K562 (cell line): Measurements from ENCODE around the gene MAML3. TPM values are rescaled to one million over a fixed set of nuclear protein-coding genes. Genes with fewer than 3 reads are reported as not detected.

Experiments
- ATAC-seq: fragments of 200-7000 bp; cut with Tn5 transposase; 3 replicates; pipeline ENCODE4 v1.9.1; 2020; ENCODE audit warnings: moderate library complexity
- BruUV-seq: library from RNA; stranded (reverse); fragments of 400-500 nt; replicated peaks from 2 replicates; lab custom pipeline; 2021; lab: Mats Ljungman, UMichigan
- CTCF ChIA-PET: fragments of 300-600 bp; formaldehyde crosslinking; extraction: SDS; loops from one replicate; lab custom pipeline; 2021; ENCODE audit warnings: low intra/inter-chr PET ratio; lab: Yijun Ruan, JAX
- POLR2A ChIA-PET: fragments of 300-600, 350-650 bp; sonication (Branson Sonifier 250); formaldehyde crosslinking; extraction: SDS; loops from one replicate; lab custom pipeline; 2021; ENCODE audit warnings: antibody characterized with exemption, inconsistent platforms; lab: Yijun Ruan, JAX
- DNase-seq, 4 experiments: peaks; one replicate each; pipeline versions ENCODE4 v3.0.0 to v3.0.0-alpha.2; 2011 to 2018; ENCODE audit warnings: low spot score in 3 of 4, mixed read lengths in 3 of 4; ENCODE audit errors: extremely low read depth in 1 of 4
- FAIRE-seq: peaks from 2 replicates; lab custom pipeline; 2011; peaks lifted over from hg19 to GRCh38; lab: Jason Lieb, UNC
- H2AFZ ChIP-seq: 2 replicates; pipeline ENCODE4 v1.6.0; 2011; ENCODE audit warnings: low read depth, low read length, control low read depth, inconsistent platforms
- H3K27ac ChIP-seq: fragments of 200-600 bp; 3 replicates; pipeline ENCODE4 v1.8.0; 2011; ENCODE audit warnings: low read depth, mild to moderate bottlenecking, control low read depth, inconsistent platforms, low read length, moderate library complexity, mixed read lengths; ENCODE audit errors: extremely low read depth
- H3K27me3 ChIP-seq, 2 experiments: fragments of 300-600 bp in 1 of 2; 2 replicates in 1 of 2; 3 replicates in 1 of 2; pipeline versions ENCODE4 v1.6.0 to v1.8.0; 2011; ENCODE audit warnings: inconsistent platforms in 2 of 2, low read length in 2 of 2, mild to moderate bottlenecking in 1 of 2, mixed read lengths in 1 of 2, moderate library complexity in 1 of 2; ENCODE audit not compliant: control insufficient read depth in 2 of 2, insufficient read depth in 2 of 2
- H3K36me3 ChIP-seq: fragments of 300-600 bp; 3 replicates; pipeline ENCODE4 v1.8.0; 2011; ENCODE audit warnings: mild to moderate bottlenecking, low read length, inconsistent platforms; ENCODE audit not compliant: control insufficient read depth, insufficient read depth
- H3K4me1 ChIP-seq, 2 experiments: fragments of 200-600 bp in 1 of 2; replicated peaks in 1 of 2; 2 replicates in 1 of 2; 3 replicates in 1 of 2; pipeline versions ENCODE4 v1.5.1 to v1.8.0; 2011; ENCODE audit warnings: inconsistent platforms in 2 of 2, low read length in 2 of 2, mild to moderate bottlenecking in 1 of 2, mixed read lengths in 1 of 2, moderate library complexity in 1 of 2; ENCODE audit not compliant: control insufficient read depth in 2 of 2, insufficient read depth in 2 of 2
- H3K4me2 ChIP-seq: 2 replicates; pipeline ENCODE4 v1.6.1; 2011; ENCODE audit warnings: low read length, control low read depth, inconsistent platforms, mixed read lengths; ENCODE audit not compliant: insufficient read depth
- H3K4me3 ChIP-seq: fragments of 200-600 bp; sonication (generic), shearing (Covaris generic); 2 replicates; pipeline ENCODE4 v1.5.1; 2016; ENCODE audit warnings: control low read depth, inconsistent platforms
- H3K79me2 ChIP-seq: fragments of 200-600 bp; 3 replicates; pipeline ENCODE4 v1.8.0; 2011; ENCODE audit warnings: low read length, inconsistent platforms; ENCODE audit not compliant: control insufficient read depth, insufficient read depth
- H3K9ac ChIP-seq, 2 experiments: 2 replicates each; pipeline versions ENCODE4 v1.6.0 to v1.6.1; 2011; ENCODE audit warnings: low read depth in 2 of 2, low read length in 2 of 2, control low read depth in 1 of 2, inconsistent platforms in 1 of 2, mild to moderate bottlenecking in 1 of 2, mixed read lengths in 1 of 2; ENCODE audit not compliant: insufficient read depth in 1 of 2
- H3K9me1 ChIP-seq: one replicate; pipeline ENCODE4 v1.6.0; 2011; ENCODE audit warnings: inconsistent platforms, mild to moderate bottlenecking, low read length, moderate library complexity; ENCODE audit not compliant: control insufficient read depth, insufficient read depth
- H3K9me3 ChIP-seq: replicated peaks from 2 replicates; pipeline ENCODE4 v1.5.1; 2011; ENCODE audit warnings: low read depth, low read length, inconsistent platforms; ENCODE audit not compliant: control insufficient read depth, insufficient read depth
- H4K20me1 ChIP-seq: replicated peaks from 2 replicates; pipeline ENCODE4 v1.6.1; 2011; ENCODE audit warnings: low read length, inconsistent platforms, mixed read lengths; ENCODE audit not compliant: control insufficient read depth, insufficient read depth
- FOSL1 ChIP-seq: fragments of 200-800 bp; sonication (Bioruptor generic); conservative IDR thresholded peaks from 2 replicates; pipeline ENCODE4 v1.6.1; 2016; ENCODE audit warnings: missing genetic modification characterization, missing compliant biosample characterization
- FUS ChIP-seq: fragments of 200-400 bp; formaldehyde crosslinking; optimal IDR thresholded peaks from 2 replicates; pipeline ENCODE3; 2017; ENCODE audit warnings: low read depth, low read length
- HIVEP1 ChIP-seq: fragments of 250-450 bp; sonication (Bioruptor Pico); IDR thresholded peaks from 2 replicates; pipeline ENCODE4 v1.4.0; 2020; ENCODE audit warnings: mild to moderate bottlenecking
- JUND ChIP-seq, 2 experiments: IDR thresholded peaks; 2 replicates in 1 of 2; 3 replicates in 1 of 2; pipeline ENCODE4 v1.6.1; 2011; ENCODE audit warnings: borderline replicate concordance in 2 of 2, low read depth in 2 of 2, low read length in 2 of 2, improper control_type of control experiment in 1 of 2, missing biosample characterization in 1 of 2, missing genetic modification characterization in 1 of 2, missing genetic modification reagents in 1 of 2
- KDM1A ChIP-seq, 2 experiments: fragments of 450-650 bp; IDR thresholded peaks; 2 replicates each; pipeline ENCODE4 v1.6.1; 2016; ENCODE audit warnings: mild to moderate bottlenecking in 2 of 2
- NONO ChIP-seq, 2 experiments: fragments of 200-400 bp in 1 of 2; fragments of 450-650 bp in 1 of 2; formaldehyde crosslinking in 1 of 2; IDR thresholded peaks; 2 replicates each; pipeline ENCODE4 v1.6.1; 2017; ENCODE audit warnings: low read depth in 2 of 2, mild to moderate bottlenecking in 2 of 2, moderate library complexity in 2 of 2, low read length in 1 of 2
- PURB ChIP-seq: sonication (generic); formaldehyde crosslinking; IDR thresholded peaks from 2 replicates; pipeline ENCODE4 v1.9.0; 2021; ENCODE audit warnings: low read depth, mild to moderate bottlenecking, missing genetic modification reagents
- RCOR1 ChIP-seq, 2 experiments: IDR thresholded peaks; 2 replicates each; pipeline ENCODE4 v1.6.1; 2012; ENCODE audit warnings: low read depth in 2 of 2, low read length in 2 of 2, borderline replicate concordance in 1 of 2, improper control_type of control experiment in 1 of 2
- SMAD1 ChIP-seq: fragments of 150-350 bp; IDR thresholded peaks from 2 replicates; pipeline ENCODE4 v1.6.1; 2014; ENCODE audit warnings: low read length, low read depth; ENCODE audit not compliant: partially characterized antibody
- SMARCA5 ChIP-seq: fragments of 450-650 bp; IDR thresholded peaks from 2 replicates; pipeline ENCODE4 v1.6.1; 2016
- TCFL5 ChIP-seq: fragments of 250-450 bp; sonication (Bioruptor Pico); conservative IDR thresholded peaks from 2 replicates; pipeline ENCODE4 v1.6.1; 2021; ENCODE audit warnings: mild to moderate bottlenecking, moderate library complexity, matching md5 sums
- ZFP1 ChIP-seq: fragments of 450-650 bp; formaldehyde crosslinking; IDR thresholded peaks from 2 replicates; pipeline ENCODE4 v1.4.0; 2020; ENCODE audit warnings: mild to moderate bottlenecking, mixed read lengths
- ZNF165 ChIP-seq: fragments of 250-450 bp; sonication (Bioruptor Pico); IDR thresholded peaks from 2 replicates; pipeline ENCODE4 v1.4.0; 2020; ENCODE audit warnings: borderline replicate concordance
- ZNF232 ChIP-seq: sonication (generic); formaldehyde crosslinking; IDR thresholded peaks from 2 replicates; pipeline ENCODE4 v1.8.0; 2022; ENCODE audit warnings: mild to moderate bottlenecking, missing genetic modification reagents
- WGBS: fragments of 100-300 bp; shearing (Covaris generic); methylation state at CpG from one replicate; pipeline ENCODE4 v1.1.6; 2016; ENCODE audit warnings: low coverage, mixed read lengths; ENCODE audit not compliant: insufficient coverage; ENCODE audit errors: missing lambda C conversion rate; 5-methylcytosine and 5-hydroxymethylcytosine counted together
- in situ Hi-C: fragments of 300-500 bp; cut with MboI; formaldehyde crosslinking; loops from 4 replicates; pipeline ENCODE4 v1.15.0; 2018; ENCODE audit warnings: inconsistent platforms, mixed read lengths
- intact Hi-C: fragments of 100-400 bp; cut with micrococcal nuclease; formaldehyde crosslinking; loops from 2 replicates; pipeline ENCODE4 v1.14.2; 2022
- polyA plus RNA-seq, 8 experiments: library from polyadenylated mRNA; depleted of rRNA in 4 of 8; stranded (reverse) in 5 of 8; unstranded in 3 of 8; fragments of >200 nt; fragmentation: Nextera tagmentation in 2 of 8; fragmentation: Illumina TruSeq in 1 of 8; extraction: Ambion mirVana in 2 of 8; extraction: Trizol in 1 of 8; gene quantifications; 2 replicates each; pipeline versions ENCODE4 v1.2.1 to v1.2.3, GENCODE V29; 2011 to 2014; ENCODE audit warnings: inconsistent platforms in 1 of 8, missing spikeins in 1 of 8
- total RNA-seq, 7 experiments: library from RNA; depleted of rRNA in 6 of 7; stranded (reverse); fragments of >200 nt in 6 of 7; fragmentation: Illumina TruSeq in 2 of 7; extraction: Trizol in 2 of 7; gene quantifications; 2 replicates each; pipeline versions ENCODE4 v1.2.1 to v1.2.3, GENCODE V29; 2011 to 2021; ENCODE audit warnings: low replicate concordance in 1 of 7
- TF ChIP-seq, protein P1 (sequence below): fragments of 450-650 bp; IDR thresholded peaks from 2 replicates; pipeline ENCODE4 v1.6.1; 2018; ENCODE audit warnings: mild to moderate bottlenecking, low read depth; ENCODE audit not compliant: partially characterized antibody
- TF ChIP-seq, protein P2 (sequence below), 2 experiments: fragments of 450-650 bp in 1 of 2; sonication (generic) in 1 of 2; formaldehyde crosslinking in 1 of 2; IDR thresholded peaks in 1 of 2; conservative IDR thresholded peaks in 1 of 2; 2 replicates each; pipeline versions ENCODE4 v1.6.1 to v1.8.1; 2016 to 2023; ENCODE audit warnings: mild to moderate bottlenecking in 2 of 2, moderate library complexity in 2 of 2, inconsistent platforms in 1 of 2, missing genetic modification reagents in 1 of 2

The MAML3 gene
- total and polyA plus RNA-seq, 9 of the 15 experiments (the other 6 are each of a cell fraction or from before 2014, with no cell fraction given), result 0.01 to 0.55 (median 0.25) TPM

DNA sequence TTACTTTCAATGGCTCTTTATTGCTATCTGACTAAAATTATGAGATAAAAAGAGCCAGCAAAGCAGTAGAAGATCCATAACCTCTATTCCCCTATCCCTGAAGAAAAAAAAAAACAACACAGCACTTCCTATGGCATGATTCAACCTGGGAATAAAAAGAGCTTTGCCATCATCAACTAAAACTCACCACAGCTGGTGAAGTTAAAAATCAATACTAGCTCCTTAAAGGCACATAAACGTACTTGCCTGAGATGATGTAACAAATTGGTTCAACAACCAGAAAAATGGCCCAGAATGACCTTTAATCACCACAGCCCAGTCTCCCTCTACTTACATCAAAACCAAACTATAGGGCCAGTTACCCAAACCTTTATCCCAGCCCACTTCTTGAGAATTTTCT, 153.8 kb downstream of the MAML3 start (continued):
- TF ChIP-seq, protein P1, sequence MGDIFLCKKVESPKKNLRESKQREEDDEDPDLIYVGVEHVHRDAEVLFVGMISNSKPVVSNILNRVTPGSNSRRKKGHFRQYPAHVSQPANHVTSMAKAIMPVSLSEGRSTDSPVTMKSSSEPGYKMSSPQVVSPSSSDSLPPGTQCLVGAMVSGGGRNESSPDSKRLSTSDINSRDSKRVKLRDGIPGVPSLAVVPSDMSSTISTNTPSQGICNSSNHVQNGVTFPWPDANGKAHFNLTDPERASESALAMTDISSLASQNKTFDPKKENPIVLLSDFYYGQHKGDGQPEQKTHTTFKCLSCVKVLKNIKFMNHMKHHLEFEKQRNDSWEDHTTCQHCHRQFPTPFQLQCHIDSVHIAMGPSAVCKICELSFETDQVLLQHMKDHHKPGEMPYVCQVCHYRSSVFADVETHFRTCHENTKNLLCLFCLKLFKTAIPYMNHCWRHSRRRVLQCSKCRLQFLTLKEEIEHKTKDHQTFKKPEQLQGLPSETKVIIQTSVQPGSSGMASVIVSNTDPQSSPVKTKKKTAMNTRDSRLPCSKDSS, result no peak
- TF ChIP-seq PURB (CRISPR knock-in tag), result no peak
- TF ChIP-seq HIVEP1 (CRISPR knock-in tag), result no peak
- TF ChIP-seq ZFP1 (CRISPR knock-in tag), result no peak
- TF ChIP-seq FUS, result no peak
- TF ChIP-seq RCOR1 (IDR thresholded peaks at IDR 0.05; ENCODE audit: borderline replicate concordance in 1 of 2, low read depth in 2 of 2, low read length in 2 of 2), result no peak
- TF ChIP-seq TCFL5 (CRISPR knock-in tag), result no peak

DNA sequence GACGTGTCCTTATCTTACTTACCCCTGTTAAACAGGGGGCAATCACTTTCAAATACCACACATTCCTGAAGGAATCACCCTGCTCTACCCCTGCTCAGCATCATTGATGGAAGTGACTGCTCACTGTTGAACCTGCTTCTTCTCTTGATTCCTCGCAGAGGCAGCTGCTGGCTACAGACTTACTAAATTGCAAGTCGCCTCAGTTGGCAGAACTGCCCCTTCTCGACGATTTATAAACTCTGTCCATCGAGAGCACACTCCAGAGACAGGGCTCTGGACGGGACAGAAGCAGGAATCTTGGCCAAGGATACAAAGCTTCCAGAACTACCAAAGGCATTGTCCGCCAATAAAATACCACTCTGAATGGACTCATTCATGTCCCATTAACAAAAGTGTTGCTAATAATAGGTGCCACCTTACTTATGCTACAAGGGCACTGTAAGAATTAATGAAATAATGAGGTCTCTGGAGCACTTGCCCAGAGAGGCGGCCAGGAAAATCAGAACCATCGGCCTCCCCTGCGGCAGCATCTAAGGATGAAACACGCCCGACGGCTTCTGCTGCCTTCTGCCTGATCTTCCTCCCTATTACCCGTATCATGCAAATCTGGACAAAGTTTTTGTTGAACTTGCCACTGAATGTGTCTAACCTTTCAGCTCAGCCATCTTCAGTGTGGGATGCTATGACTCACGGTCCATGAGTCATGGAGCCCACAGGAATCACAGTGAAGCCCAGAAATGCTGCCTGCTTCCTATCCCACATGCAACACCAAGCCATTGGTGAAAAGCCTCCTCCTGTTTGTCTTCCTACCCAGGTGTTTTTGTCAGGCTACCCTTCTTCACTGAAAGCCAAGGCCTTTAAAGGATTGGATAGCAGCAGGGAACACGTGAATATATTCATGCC, 164.9 kb downstream of the MAML3 start:
- intact Hi-C loops, result no loop called here
- Histone ChIP-seq H3K36me3 (no peaks in the 10 kb centered on the region), H3K4me2 (no peak overlapping the region), H3K4me3 (no peak overlapping the region), H2AFZ (no peak overlapping the region), H3K9me3 (no peaks in the 10 kb centered on the region), H3K4me1 (no peaks in the 10 kb centered on the region), H3K9me1 (no peaks in the 10 kb centered on the region), H4K20me1 (no peaks in the 10 kb centered on the region), H3K9ac (no peak overlapping the region), H3K27me3 (peaks cover 3 to 12% of the 10 kb centered on the region in 2 experiments; a peak in 3 of 5 replicates), H3K27ac (no peak overlapping the region), H3K79me2 (no peaks in the 10 kb centered on the region)
- no peak for ATAC-seq
- FAIRE-seq, result peak; percentile 71
- in situ Hi-C loops, result no loop called here
- CTCF ChIA-PET, result no interaction called here
- under 1% methylated on average over 17 of the region's 17 CpGs for WGBS
- DNase-seq, result peak in 1 of 4 experiments; percentile 7
- BruUV-seq, result no TSS peak
- POLR2A ChIA-PET, result no interaction called here
- TF ChIP-seq NONO (IDR thresholded peaks at IDR 0.05; ENCODE audit: low read depth in 2 of 2, low read length in 1 of 2), result no peak
- TF ChIP-seq, protein P2, sequence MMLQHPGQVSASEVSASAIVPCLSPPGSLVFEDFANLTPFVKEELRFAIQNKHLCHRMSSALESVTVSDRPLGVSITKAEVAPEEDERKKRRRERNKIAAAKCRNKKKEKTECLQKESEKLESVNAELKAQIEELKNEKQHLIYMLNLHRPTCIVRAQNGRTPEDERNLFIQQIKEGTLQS (IDR thresholded peaks at IDR 0.05), result peak; percentile 59
- TF ChIP-seq, protein P2 (CRISPR knock-in tag; conservative IDR thresholded peaks at IDR 0.05), result no peak
- TF ChIP-seq ZNF165 (CRISPR knock-in tag), result no peak
- peak; percentile 72 for TF ChIP-seq JUND (IDR thresholded peaks at IDR 0.05; ENCODE audit: borderline replicate concordance, low read depth, low read length)
- peak; percentile 54; the same call in 1 of the 3 replicates for TF ChIP-seq JUND (tag; IDR thresholded peaks at IDR 0.05; ENCODE audit: borderline replicate concordance, low read depth, low read length)
- peak in 1 of 2 experiments; percentile 53; a peak in 2 of 4 replicates for TF ChIP-seq KDM1A (IDR thresholded peaks at IDR 0.05)
- TF ChIP-seq ZNF232, result no peak
- TF ChIP-seq SMAD1, result no peak
- TF ChIP-seq SMARCA5, result no peak
- peak; percentile 81 for TF ChIP-seq FOSL1 (tag)
- TF ChIP-seq RCOR1 (IDR thresholded peaks at IDR 0.05; ENCODE audit: borderline replicate concordance in 1 of 2, low read depth in 2 of 2, low read length in 2 of 2), result 0 out of 4 replicates have a peak, but pooled peaks of 1 of the 2 experiments have one; percentile 15
